ENCODE data around the gene HOXB8.
A peak's percentile ranks its signal among the peaks of the same experiment; 100 is the strongest.

HOXB8 gene

GRCh38 chr17:48593126-48593829, 21.8 kb downstream of the HOXB8 start, which contains the start of gene HOXB5:
TSS of gene HOXB5 (minus strand) at chr17:48593779. CDS start at chr17:48593682, 97 bp downstream.
- DNase-seq (ENCODE audit: low read depth, low spot score) = no peak
- Histone ChIP-seq H3K4me3 (peak within 1 kb of the TSS; percentile 76), H3K36me3 (ENCODE audit: insufficient read depth, low read length) (peaks cover 29% of the 10 kb centered on the region)

GRCh38 chr17:48592577-48592976, 22.5 kb downstream of the HOXB8 start:
- Histone ChIP-seq H3K36me3 (ENCODE audit: insufficient read depth, low read length) (peaks cover 27% of the 10 kb centered on the region), H3K4me3 (no peak overlapping the region), H3K27ac (no peak overlapping the region), H3K9ac (ENCODE audit: insufficient read length) (no peak overlapping the region), H3K9me3 (ENCODE audit: low read depth, low read length) (no peaks in the 10 kb centered on the region)
- DNase-seq (ENCODE audit: low read depth, low spot score) = no peak
- TF ChIP-seq FOXP2 (optimal IDR thresholded peaks at IDR 0.05; ENCODE audit: control extremely low read depth, extremely low read length, insufficient read depth) (no peak), POLR2AphosphoS5 (IDR thresholded peaks at IDR 0.05; ENCODE audit: borderline replicate concordance, low read depth, low read length) (no peak)

More at GRCh38 chr17:48593126-48593829, 21.8 kb downstream of the HOXB8 start, which contains the start of gene HOXB5:
- Histone ChIP-seq H3K9me3 (ENCODE audit: low read depth, low read length) (no peaks in the 10 kb centered on the region), H3K9ac (ENCODE audit: insufficient read length) (peak within 1 kb of the TSS; percentile 67), H3K27ac (peak within 1 kb of the TSS; percentile 96)
- no peak for TF ChIP-seq EZH2 (IDR thresholded peaks at IDR 0.05)
- TF ChIP-seq FOXP2 (optimal IDR thresholded peaks at IDR 0.05; ENCODE audit: control extremely low read depth, extremely low read length, insufficient read depth) = no peak
- no peak for TF ChIP-seq POLR2AphosphoS5 (IDR thresholded peaks at IDR 0.05; ENCODE audit: borderline replicate concordance, low read depth, low read length)

- DNase-seq (ENCODE audit: low read depth, low spot score) = no peak
- no peak overlapping the region for H3K4me3 ChIP-seq
- TF ChIP-seq POLR2AphosphoS5 (IDR thresholded peaks at IDR 0.05; ENCODE audit: borderline replicate concordance, low read depth, low read length) (no peak), FOXP2 (optimal IDR thresholded peaks at IDR 0.05; ENCODE audit: control extremely low read depth, extremely low read length, insufficient read depth) (no peak), EZH2 (IDR thresholded peaks at IDR 0.05) (no peak)
- H3K9ac ChIP-seq (ENCODE audit: insufficient read length) = no peak overlapping the region
- H3K27ac ChIP-seq = no peak overlapping the region
- peaks cover 26% of the 10 kb centered on the region for H3K36me3 ChIP-seq (ENCODE audit: insufficient read depth, low read length)
- no peaks in the 10 kb centered on the region for H3K9me3 ChIP-seq (ENCODE audit: low read depth, low read length)
Measured at GRCh38 chr17:48592057-48592514, 23.0 kb downstream of the HOXB8 start.

GRCh38 chr17:48591255-48592056, 23.6 kb downstream of the HOXB8 start:
- Histone ChIP-seq H3K9me3 (ENCODE audit: low read depth, low read length) (no peaks in the 10 kb centered on the region), H3K27ac (no peak overlapping the region), H3K9ac (ENCODE audit: insufficient read length) (no peak overlapping the region), H3K36me3 (ENCODE audit: insufficient read depth, low read length) (peaks cover 22% of the 10 kb centered on the region), H3K4me3 (no peak overlapping the region)
- no peak for DNase-seq (ENCODE audit: low read depth, low spot score)
- TF ChIP-seq FOXP2 (optimal IDR thresholded peaks at IDR 0.05; ENCODE audit: control extremely low read depth, extremely low read length, insufficient read depth) (no peak), EZH2 (IDR thresholded peaks at IDR 0.05) (no peak), POLR2AphosphoS5 (IDR thresholded peaks at IDR 0.05; ENCODE audit: borderline replicate concordance, low read depth, low read length) (no peak)

- H3K9ac ChIP-seq (ENCODE audit: insufficient read length) = no peak overlapping the region
- no peak overlapping the region for H3K27ac ChIP-seq
- no peak for DNase-seq (ENCODE audit: low read depth, low spot score)
- TF ChIP-seq POLR2AphosphoS5 (IDR thresholded peaks at IDR 0.05; ENCODE audit: borderline replicate concordance, low read depth, low read length) (no peak), FOXP2 (optimal IDR thresholded peaks at IDR 0.05; ENCODE audit: control extremely low read depth, extremely low read length, insufficient read depth) (no peak), EZH2 (IDR thresholded peaks at IDR 0.05) (no peak)
- H3K4me3 ChIP-seq = no peak overlapping the region
- H3K9me3 ChIP-seq (ENCODE audit: low read depth, low read length) = no peaks in the 10 kb centered on the region
- peaks cover 22% of the 10 kb centered on the region for H3K36me3 ChIP-seq (ENCODE audit: insufficient read depth, low read length)
Measured at GRCh38 chr17:48590607-48591161, 24.4 kb downstream of the HOXB8 start.

GRCh38 chr17:48589831-48590606, 25.1 kb downstream of the HOXB8 start, which contains the start of gene HOXB3:
TSS of gene HOXB3 (minus strand) at chr17:48590241. CDS start at chr17:48552474, 37,767 bp downstream.
- Histone ChIP-seq H3K9ac (ENCODE audit: insufficient read length) (no peak within 1 kb of the TSS), H3K27ac (no peak within 1 kb of the TSS), H3K9me3 (ENCODE audit: low read depth, low read length) (no peaks in the 10 kb centered on the region), H3K4me3 (no peak within 1 kb of the TSS), H3K36me3 (ENCODE audit: insufficient read depth, low read length) (peaks cover 17% of the 10 kb centered on the region)
- no peak for DNase-seq (ENCODE audit: low read depth, low spot score)
- no peak for TF ChIP-seq POLR2AphosphoS5 (IDR thresholded peaks at IDR 0.05; ENCODE audit: borderline replicate concordance, low read depth, low read length)
- no peak for TF ChIP-seq FOXP2 (optimal IDR thresholded peaks at IDR 0.05; ENCODE audit: control extremely low read depth, extremely low read length, insufficient read depth)
- TF ChIP-seq EZH2 (IDR thresholded peaks at IDR 0.05) = no peak

GRCh38 chr17:48589060-48589830, 25.8 kb downstream of the HOXB8 start:
- no peak overlapping the region for H3K9ac ChIP-seq (ENCODE audit: insufficient read length)
- H3K4me3 ChIP-seq = no peak overlapping the region
- H3K27ac ChIP-seq = no peak overlapping the region
- DNase-seq (ENCODE audit: low read depth, low spot score) = no peak
- H3K36me3 ChIP-seq (ENCODE audit: insufficient read depth, low read length) = peaks cover 16% of the 10 kb centered on the region
- H3K9me3 ChIP-seq (ENCODE audit: low read depth, low read length) = no peaks in the 10 kb centered on the region
- TF ChIP-seq POLR2AphosphoS5 (IDR thresholded peaks at IDR 0.05; ENCODE audit: borderline replicate concordance, low read depth, low read length) = no peak
- TF ChIP-seq FOXP2 (optimal IDR thresholded peaks at IDR 0.05; ENCODE audit: control extremely low read depth, extremely low read length, insufficient read depth) = no peak
- TF ChIP-seq EZH2 (IDR thresholded peaks at IDR 0.05) = no peak
